Breast epithelium (tissue), 3 donors: ENCODE results near the gene CDH13.

ENCODE experiments used
- CTCF ChIP-seq, 3 donors: fragments of 450-650 bp; IDR thresholded peaks; one replicate each; pipeline ENCODE4 v1.5.1; 2016 to 2017; ENCODE audit warnings: antibody characterized with exemption in 3 of 3, mild to moderate bottlenecking in 3 of 3, moderate library complexity in 3 of 3
- POLR2A ChIP-seq: fragments of 450-650 bp; IDR thresholded peaks from one replicate; pipeline ENCODE4 v1.6.1; 2016; ENCODE audit warnings: antibody characterized with exemption, mild to moderate bottlenecking, moderate library complexity
- POLR2AphosphoS5 ChIP-seq, 3 donors: sonication (generic); formaldehyde crosslinking; IDR thresholded peaks; one replicate each; pipeline ENCODE4 v1.6.1; 2017; ENCODE audit warnings: antibody characterized with exemption in 3 of 3

- TF ChIP-seq POLR2A (no peak), CTCF (IDR thresholded peaks at IDR 0.05) (no peak), POLR2AphosphoS5 (IDR thresholded peaks at IDR 0.05) (no peak)
These were observed 606.4 kb downstream of the CDH13 start for GRCh38 chr16:83233153-83233552.
